ENCODE results near the gene RAD52. TPM values are rescaled to one million over a fixed set of nuclear protein-coding genes. Genes with fewer than 3 reads are reported as not detected.

Gene RAD52
- total RNA-seq (2021) (17.1 to 20.7 TPM (median 19.2 TPM) in 3 replicates), Bru-seq, nascent RNA (percentile 61 among the genes with signal in this experiment)
- long read RNA-seq, experiment 1, partial matches to known transcripts = 0 of 15 reads
- long read RNA-seq, experiment 1, other reads (novel, unspliced or antisense) = 14 of 15 reads
- long read RNA-seq, experiment 2, partial matches to known transcripts = 1 of 7 reads
- long read RNA-seq, experiment 2, other reads (novel, unspliced or antisense) = 6 of 7 reads
- long read RNA-seq, experiment 3, partial matches to known transcripts = 1 of 1 reads
- long read RNA-seq, experiment 3, other reads (novel, unspliced or antisense) = 0 of 1 reads

DNA sequence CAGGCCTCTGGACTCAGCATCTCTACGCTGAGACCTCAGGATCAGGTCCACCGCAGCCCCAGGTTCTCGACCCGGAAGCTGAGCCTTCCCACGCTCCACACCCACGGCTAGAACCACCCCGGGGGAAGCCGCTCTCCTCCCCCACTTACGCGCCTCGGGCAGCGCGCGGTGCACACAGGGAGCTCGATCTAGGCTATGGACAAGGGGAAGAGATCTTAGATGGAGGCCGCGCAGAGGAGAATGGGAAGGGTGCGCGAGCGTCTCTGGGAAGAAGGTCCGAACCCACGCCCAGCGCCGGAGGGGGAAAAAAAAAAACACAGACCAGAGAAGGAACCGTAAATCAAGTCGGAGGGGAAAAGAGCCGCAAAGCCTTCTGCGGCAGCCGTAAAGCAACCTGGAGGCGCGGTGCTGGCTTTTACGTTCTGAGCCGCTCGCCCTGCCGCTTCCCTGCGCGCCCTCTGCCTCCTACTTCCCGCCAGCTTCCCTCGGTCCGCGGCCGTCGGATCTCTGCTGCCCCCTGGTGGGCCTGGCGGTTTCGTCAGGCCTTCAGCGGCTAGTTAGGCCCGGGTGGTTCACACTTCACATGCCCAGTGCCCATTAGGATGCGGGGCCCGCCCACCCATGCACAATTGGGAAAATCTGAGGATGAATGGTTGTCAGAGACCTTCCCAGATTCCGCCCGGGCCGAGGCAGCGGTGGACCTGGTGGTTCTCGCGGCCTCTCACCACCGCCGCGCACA lies at the start of gene RAD52:
RAD52 (minus strand) TSS at position 242 of the 739 bp plus-strand sequence. CDS start 16,636 bp downstream, outside the sequence.
- POLR2A ChIA-PET = interaction anchor here (0.6 to 1.4 kb wide), 4 partner anchors 42 to 374 kb away, joined by 3 to 10 read pairs (median 4); partner anchors contain the start of gene ERC1
- peak; percentile 91 for ATAC-seq
- TF ChIP-seq, protein P1, sequence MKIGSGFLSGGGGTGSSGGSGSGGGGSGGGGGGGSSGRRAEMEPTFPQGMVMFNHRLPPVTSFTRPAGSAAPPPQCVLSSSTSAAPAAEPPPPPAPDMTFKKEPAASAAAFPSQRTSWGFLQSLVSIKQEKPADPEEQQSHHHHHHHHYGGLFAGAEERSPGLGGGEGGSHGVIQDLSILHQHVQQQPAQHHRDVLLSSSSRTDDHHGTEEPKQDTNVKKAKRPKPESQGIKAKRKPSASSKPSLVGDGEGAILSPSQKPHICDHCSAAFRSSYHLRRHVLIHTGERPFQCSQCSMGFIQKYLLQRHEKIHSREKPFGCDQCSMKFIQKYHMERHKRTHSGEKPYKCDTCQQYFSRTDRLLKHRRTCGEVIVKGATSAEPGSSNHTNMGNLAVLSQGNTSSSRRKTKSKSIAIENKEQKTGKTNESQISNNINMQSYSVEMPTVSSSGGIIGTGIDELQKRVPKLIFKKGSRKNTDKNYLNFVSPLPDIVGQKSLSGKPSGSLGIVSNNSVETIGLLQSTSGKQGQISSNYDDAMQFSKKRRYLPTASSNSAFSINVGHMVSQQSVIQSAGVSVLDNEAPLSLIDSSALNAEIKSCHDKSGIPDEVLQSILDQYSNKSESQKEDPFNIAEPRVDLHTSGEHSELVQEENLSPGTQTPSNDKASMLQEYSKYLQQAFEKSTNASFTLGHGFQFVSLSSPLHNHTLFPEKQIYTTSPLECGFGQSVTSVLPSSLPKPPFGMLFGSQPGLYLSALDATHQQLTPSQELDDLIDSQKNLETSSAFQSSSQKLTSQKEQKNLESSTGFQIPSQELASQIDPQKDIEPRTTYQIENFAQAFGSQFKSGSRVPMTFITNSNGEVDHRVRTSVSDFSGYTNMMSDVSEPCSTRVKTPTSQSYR (CRISPR knock-in tag; IDR thresholded peaks at IDR 0.05) = peak; percentile 77
- TF ChIP-seq MAX (CRISPR knock-in tag; IDR thresholded peaks at IDR 0.05) (peak; percentile 61), KAT7 (CRISPR knock-in tag; IDR thresholded peaks at IDR 0.05; ENCODE audit: borderline replicate concordance) (no peak), HMGA2 (CRISPR knock-in tag; IDR thresholded peaks at IDR 0.05) (no peak), E2F5 (CRISPR knock-in tag; IDR thresholded peaks at IDR 0.05) (peak; percentile 98), GRHL2 (CRISPR knock-in tag; IDR thresholded peaks at IDR 0.05; ENCODE audit: insufficient replicate concordance, severe bottlenecking) (no peak), FOXP1 (CRISPR knock-in tag; IDR thresholded peaks at IDR 0.05; ENCODE audit: borderline replicate concordance) (0 out of 2 replicates have a peak, but pooled peaks have one; percentile 2), ATF1 (CRISPR knock-in tag; IDR thresholded peaks at IDR 0.05) (no peak), CBFB (CRISPR knock-in tag; IDR thresholded peaks at IDR 0.05; ENCODE audit: low read depth) (no peak), NFATC4 (CRISPR knock-in tag; IDR thresholded peaks at IDR 0.05) (no peak), NFE2L1 (CRISPR knock-in tag; IDR thresholded peaks at IDR 0.05) (peak; percentile 41; the same call in 1 of the 2 replicates), GABPB1 (CRISPR knock-in tag; IDR thresholded peaks at IDR 0.05) (no peak), JUN (CRISPR knock-in tag; IDR thresholded peaks at IDR 0.05) (no peak), ZNF121 (CRISPR knock-in tag; IDR thresholded peaks at IDR 0.05) (no peak), ZMAT4 (CRISPR knock-in tag; IDR thresholded peaks at IDR 0.05) (no peak), GTF2I (CRISPR knock-in tag; conservative IDR thresholded peaks at IDR 0.05) (no peak), NR3C1 (CRISPR knock-in tag; conservative IDR thresholded peaks at IDR 0.05; ENCODE audit: low read depth) (no peak)
- TF ChIP-seq, protein P2, sequence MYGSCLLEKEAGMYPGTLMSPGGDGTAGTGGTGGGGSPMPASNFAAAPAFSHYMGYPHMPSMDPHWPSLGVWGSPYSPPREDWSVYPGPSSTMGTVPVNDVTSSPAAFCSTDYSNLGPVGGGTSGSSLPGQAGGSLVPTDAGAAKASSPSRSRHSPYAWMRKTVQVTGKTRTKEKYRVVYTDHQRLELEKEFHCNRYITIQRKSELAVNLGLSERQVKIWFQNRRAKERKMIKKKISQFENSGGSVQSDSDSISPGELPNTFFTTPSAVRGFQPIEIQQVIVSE (CRISPR knock-in tag; IDR thresholded peaks at IDR 0.05; ENCODE audit: borderline replicate concordance) = no peak
- TF ChIP-seq, protein P3, sequence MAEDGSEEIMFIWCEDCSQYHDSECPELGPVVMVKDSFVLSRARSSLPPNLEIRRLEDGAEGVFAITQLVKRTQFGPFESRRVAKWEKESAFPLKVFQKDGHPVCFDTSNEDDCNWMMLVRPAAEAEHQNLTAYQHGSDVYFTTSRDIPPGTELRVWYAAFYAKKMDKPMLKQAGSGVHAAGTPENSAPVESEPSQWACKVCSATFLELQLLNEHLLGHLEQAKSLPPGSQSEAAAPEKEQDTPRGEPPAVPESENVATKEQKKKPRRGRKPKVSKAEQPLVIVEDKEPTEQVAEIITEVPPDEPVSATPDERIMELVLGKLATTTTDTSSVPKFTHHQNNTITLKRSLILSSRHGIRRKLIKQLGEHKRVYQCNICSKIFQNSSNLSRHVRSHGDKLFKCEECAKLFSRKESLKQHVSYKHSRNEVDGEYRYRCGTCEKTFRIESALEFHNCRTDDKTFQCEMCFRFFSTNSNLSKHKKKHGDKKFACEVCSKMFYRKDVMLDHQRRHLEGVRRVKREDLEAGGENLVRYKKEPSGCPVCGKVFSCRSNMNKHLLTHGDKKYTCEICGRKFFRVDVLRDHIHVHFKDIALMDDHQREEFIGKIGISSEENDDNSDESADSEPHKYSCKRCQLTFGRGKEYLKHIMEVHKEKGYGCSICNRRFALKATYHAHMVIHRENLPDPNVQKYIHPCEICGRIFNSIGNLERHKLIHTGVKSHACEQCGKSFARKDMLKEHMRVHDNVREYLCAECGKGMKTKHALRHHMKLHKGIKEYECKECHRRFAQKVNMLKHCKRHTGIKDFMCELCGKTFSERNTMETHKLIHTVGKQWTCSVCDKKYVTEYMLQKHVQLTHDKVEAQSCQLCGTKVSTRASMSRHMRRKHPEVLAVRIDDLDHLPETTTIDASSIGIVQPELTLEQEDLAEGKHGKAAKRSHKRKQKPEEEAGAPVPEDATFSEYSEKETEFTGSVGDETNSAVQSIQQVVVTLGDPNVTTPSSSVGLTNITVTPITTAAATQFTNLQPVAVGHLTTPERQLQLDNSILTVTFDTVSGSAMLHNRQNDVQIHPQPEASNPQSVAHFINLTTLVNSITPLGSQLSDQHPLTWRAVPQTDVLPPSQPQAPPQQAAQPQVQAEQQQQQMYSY (CRISPR knock-in tag; IDR thresholded peaks at IDR 0.05) = no peak
- TF ChIP-seq, protein P4, sequence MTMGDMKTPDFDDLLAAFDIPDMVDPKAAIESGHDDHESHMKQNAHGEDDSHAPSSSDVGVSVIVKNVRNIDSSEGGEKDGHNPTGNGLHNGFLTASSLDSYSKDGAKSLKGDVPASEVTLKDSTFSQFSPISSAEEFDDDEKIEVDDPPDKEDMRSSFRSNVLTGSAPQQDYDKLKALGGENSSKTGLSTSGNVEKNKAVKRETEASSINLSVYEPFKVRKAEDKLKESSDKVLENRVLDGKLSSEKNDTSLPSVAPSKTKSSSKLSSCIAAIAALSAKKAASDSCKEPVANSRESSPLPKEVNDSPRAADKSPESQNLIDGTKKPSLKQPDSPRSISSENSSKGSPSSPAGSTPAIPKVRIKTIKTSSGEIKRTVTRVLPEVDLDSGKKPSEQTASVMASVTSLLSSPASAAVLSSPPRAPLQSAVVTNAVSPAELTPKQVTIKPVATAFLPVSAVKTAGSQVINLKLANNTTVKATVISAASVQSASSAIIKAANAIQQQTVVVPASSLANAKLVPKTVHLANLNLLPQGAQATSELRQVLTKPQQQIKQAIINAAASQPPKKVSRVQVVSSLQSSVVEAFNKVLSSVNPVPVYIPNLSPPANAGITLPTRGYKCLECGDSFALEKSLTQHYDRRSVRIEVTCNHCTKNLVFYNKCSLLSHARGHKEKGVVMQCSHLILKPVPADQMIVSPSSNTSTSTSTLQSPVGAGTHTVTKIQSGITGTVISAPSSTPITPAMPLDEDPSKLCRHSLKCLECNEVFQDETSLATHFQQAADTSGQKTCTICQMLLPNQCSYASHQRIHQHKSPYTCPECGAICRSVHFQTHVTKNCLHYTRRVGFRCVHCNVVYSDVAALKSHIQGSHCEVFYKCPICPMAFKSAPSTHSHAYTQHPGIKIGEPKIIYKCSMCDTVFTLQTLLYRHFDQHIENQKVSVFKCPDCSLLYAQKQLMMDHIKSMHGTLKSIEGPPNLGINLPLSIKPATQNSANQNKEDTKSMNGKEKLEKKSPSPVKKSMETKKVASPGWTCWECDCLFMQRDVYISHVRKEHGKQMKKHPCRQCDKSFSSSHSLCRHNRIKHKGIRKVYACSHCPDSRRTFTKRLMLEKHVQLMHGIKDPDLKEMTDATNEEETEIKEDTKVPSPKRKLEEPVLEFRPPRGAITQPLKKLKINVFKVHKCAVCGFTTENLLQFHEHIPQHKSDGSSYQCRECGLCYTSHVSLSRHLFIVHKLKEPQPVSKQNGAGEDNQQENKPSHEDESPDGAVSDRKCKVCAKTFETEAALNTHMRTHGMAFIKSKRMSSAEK (CRISPR knock-in tag; IDR thresholded peaks at IDR 0.05; ENCODE audit: borderline replicate concordance) = no peak

More for the DNA sequence above, at the start of gene RAD52:
- DNase-seq (ENCODE audit: low spot score) = peak; percentile 99
- Mint-ChIP-seq H3K4me1 (peaks cover 17% of the 10 kb centered on the region), H3K27ac (peak within 1 kb of the TSS; percentile 99), H3K4me3 (peak within 1 kb of the TSS; percentile 97), H3K36me3 (peaks cover 2% of the 10 kb centered on the region; the same call in 1 of the 2 replicates), H3K9me3 (no peaks in the 10 kb centered on the region; the same call in 1 of the 2 replicates), H3K27me3 (ENCODE audit: low read depth) (no peaks in the 10 kb centered on the region)
- CTCF ChIA-PET = interaction anchor here (0.6 to 1.4 kb wide), 42 partner anchors 9 to 641 kb away, joined by 3 to 23 read pairs (median 4); partner anchors contain the start of genes ERC1 and WNK1

All from WTC11 (cell line).